Inflammatory macrophage (primary cell): Measurements from ENCODE around the gene CIT.

ENCODE experiments used
- DNase-seq, 2 donors: peaks; one replicate each; pipeline ENCODE4 v3.0.0-alpha.2; 2020 to 2022

The CIT gene

DNA sequence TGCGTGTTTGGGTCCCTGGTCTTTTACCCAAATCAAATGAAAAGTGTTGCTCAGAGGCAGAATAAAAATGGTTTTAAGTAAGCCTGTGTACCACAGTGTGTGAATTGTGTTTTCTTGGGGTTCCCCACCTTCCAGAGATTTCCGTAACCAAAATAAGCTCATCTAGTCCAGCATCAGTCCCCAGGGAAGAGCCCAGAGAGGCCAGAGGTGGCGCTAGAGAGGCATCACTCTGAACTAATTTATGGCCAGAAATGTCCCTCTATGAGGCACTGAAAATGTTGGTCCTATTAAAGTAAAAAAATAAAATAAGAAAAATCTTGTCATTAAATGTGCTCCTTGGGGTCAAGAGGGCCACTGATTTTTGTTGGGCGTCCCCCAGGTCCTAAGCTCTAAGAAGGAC, 234.1 kb downstream of the CIT start:
- peak in 1 of 2 donors; percentile 11 for DNase-seq
